ENCODE measurements around the gene ANTXR1.

Gene ANTXR1

DNA sequence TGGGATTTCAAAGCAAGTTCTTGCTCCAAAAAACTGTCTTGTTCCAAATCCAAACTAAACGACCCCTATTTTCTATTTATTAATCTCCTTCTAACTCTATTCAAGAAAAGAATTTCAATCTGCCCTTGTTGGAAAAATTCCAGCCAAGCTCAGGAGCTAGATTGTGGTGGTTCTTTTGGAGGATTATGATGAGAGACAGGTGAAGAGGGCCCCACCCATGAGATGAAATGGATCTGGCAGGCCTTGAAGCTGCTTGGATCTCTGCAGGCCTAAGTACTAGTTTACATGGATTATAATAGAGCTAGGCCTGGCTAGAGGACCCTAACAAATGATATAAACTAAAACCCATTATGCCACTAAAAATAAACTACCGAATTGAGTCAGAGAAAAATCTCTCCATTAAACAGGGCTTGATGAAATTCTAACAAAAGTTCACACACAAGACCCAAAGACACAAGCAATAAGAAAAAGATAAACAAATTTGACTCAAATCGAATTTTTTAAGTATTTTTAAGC, 272.5 kb downstream of the ANTXR1 start:
- Histone ChIP-seq H3K4me3 (ENCODE audit: low read depth in 1 of 2, low read length in 2 of 2) (no peak overlapping the region), H3K9ac (ENCODE audit: low read length) (no peak overlapping the region), H3K27me3 (ENCODE audit: control insufficient read depth in 1 of 2, insufficient read depth in 2 of 2, low read length in 2 of 2) (no peaks in the 10 kb centered on the region), H3K9me3 (ENCODE audit: low read length) (no peaks in the 10 kb centered on the region), H3K36me3 (ENCODE audit: insufficient read depth, low read length) (no peaks in the 10 kb centered on the region), H3K27ac (ENCODE audit: low read depth, low read length) (no peak overlapping the region), H3K4me1 (ENCODE audit: insufficient read depth, low read length) (peaks cover 2% of the 10 kb centered on the region)

DNA sequence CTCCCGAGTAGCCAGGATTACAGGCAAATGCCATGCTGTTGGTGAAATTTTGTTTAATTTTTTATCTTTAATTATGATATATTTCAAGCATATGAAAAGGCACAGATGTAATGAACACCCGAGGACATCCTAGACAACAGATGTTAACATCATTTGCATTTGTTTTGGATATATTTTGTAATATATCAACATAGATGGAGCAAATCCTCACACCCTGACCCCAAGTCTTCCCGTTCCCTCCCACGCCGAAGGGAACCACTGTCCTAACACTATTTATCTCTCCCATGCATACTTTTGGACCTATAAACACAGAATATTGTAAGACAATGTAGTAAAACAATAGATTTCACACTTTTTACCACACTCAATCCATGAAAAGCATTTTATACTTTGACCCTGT, 274.6 kb downstream of the ANTXR1 start:
- Histone ChIP-seq H3K27me3 (ENCODE audit: control insufficient read depth in 1 of 2, insufficient read depth in 2 of 2, low read length in 2 of 2) (no peaks in the 10 kb centered on the region), H3K9ac (ENCODE audit: low read length) (no peak overlapping the region), H3K4me3 (ENCODE audit: low read depth in 1 of 2, low read length in 2 of 2) (no peak overlapping the region), H3K36me3 (ENCODE audit: insufficient read depth, low read length) (no peaks in the 10 kb centered on the region), H3K27ac (ENCODE audit: low read depth, low read length) (no peak overlapping the region), H3K9me3 (ENCODE audit: low read length) (no peaks in the 10 kb centered on the region), H3K4me1 (ENCODE audit: insufficient read depth, low read length) (peaks cover 23% of the 10 kb centered on the region)

DNA sequence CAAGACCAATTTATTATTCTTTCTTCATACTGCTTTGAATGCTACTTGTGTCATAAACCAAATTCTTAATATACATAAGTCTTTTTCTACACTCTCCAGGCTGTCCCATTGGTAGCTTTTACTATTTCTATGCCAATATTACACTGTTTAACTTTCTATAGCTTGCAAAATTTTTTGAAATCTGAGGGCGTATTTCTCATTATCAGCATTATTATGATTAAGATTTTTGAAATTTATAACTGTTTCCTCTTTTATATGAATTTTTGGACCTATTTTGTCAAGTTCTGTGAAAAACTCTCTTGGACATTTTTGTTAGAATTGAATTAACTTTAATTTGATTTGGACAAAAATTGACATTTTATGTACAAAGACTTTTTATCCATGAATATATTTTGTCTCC, 275.4 kb downstream of the ANTXR1 start:
- no peak overlapping the region for H3K4me3 ChIP-seq (ENCODE audit: low read depth in 1 of 2, low read length in 2 of 2)
- H3K4me1 ChIP-seq (ENCODE audit: insufficient read depth, low read length): peaks cover 23% of the 10 kb centered on the region
- H3K9me3 ChIP-seq (ENCODE audit: low read length): no peaks in the 10 kb centered on the region
- no peak overlapping the region for H3K9ac ChIP-seq (ENCODE audit: low read length)
- H3K27ac ChIP-seq (ENCODE audit: low read depth, low read length): no peak overlapping the region
- H3K36me3 ChIP-seq (ENCODE audit: insufficient read depth, low read length): no peaks in the 10 kb centered on the region
- no peaks in the 10 kb centered on the region for H3K27me3 ChIP-seq (ENCODE audit: control insufficient read depth in 1 of 2, insufficient read depth in 2 of 2, low read length in 2 of 2)

DNA sequence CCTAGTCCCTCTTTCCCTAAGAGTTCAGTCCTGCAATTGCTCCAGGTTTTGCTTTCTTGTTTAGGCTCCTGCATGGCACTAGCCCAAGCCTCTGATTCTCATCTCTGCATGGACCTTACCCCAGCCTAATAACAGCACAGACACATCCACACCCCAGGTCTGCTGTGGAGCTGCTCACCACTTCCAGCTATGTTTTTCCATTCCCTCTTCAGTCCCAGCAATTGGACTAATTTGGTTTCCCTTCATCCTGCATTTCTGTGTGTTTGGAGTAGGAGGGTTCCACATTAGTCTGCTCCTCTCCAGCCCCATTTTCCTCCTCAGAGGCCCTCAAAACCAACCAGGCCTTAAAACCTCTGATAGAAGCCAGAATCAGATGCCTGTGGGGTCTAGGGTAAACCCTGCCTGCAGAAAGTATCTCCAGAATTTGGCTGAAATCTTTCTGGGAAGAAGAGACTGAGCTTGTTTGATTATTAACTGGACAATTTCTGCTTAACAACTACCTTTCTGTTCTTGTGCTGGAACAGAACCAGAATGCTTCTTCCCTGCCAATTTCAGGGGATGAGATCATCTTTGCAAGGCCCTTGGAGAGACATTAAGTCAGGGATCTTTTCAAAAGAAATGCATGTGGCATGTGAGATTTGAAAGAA, 278.1 kb downstream of the ANTXR1 start:
- no peak overlapping the region for H3K4me3 ChIP-seq (ENCODE audit: low read depth in 1 of 2, low read length in 2 of 2)
- H3K36me3 ChIP-seq (ENCODE audit: insufficient read depth, low read length): no peaks in the 10 kb centered on the region
- peaks cover 23% of the 10 kb centered on the region for H3K4me1 ChIP-seq (ENCODE audit: insufficient read depth, low read length)
- no peaks in the 10 kb centered on the region for H3K27me3 ChIP-seq (ENCODE audit: control insufficient read depth in 1 of 2, insufficient read depth in 2 of 2, low read length in 2 of 2)
- no peaks in the 10 kb centered on the region for H3K9me3 ChIP-seq (ENCODE audit: low read length)
- peak overlapping the region; percentile 50 for H3K27ac ChIP-seq (ENCODE audit: low read depth, low read length)
- H3K9ac ChIP-seq (ENCODE audit: low read length): no peak overlapping the region

DNA sequence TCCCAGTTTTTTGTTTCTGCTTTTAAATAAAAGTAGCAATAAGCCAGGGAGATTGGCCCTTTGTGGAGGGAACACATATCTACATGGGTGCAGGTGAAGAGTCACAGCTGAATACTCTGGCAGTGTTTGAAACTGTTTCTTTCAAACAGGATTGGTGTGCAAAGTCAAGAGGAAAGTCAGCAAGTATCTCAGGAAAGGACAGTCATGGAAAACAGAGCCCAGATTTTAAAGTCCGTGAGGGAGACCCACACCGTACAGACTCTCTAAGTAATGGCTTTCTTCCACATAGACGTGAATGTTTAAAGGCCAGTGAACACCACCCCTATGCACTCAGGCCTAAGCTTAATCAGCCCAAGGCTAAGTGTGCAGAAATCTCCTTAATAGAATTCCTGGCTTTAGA, 278.7 kb downstream of the ANTXR1 start:
- Histone ChIP-seq H3K9me3 (ENCODE audit: low read length) (no peaks in the 10 kb centered on the region), H3K27me3 (ENCODE audit: control insufficient read depth in 1 of 2, insufficient read depth in 2 of 2, low read length in 2 of 2) (no peaks in the 10 kb centered on the region), H3K36me3 (ENCODE audit: insufficient read depth, low read length) (no peaks in the 10 kb centered on the region), H3K4me3 (ENCODE audit: low read depth in 1 of 2, low read length in 2 of 2) (no peak overlapping the region), H3K27ac (ENCODE audit: low read depth, low read length) (peak overlapping the region; percentile 50), H3K9ac (ENCODE audit: low read length) (no peak overlapping the region), H3K4me1 (ENCODE audit: insufficient read depth, low read length) (peaks cover 23% of the 10 kb centered on the region)

DNA sequence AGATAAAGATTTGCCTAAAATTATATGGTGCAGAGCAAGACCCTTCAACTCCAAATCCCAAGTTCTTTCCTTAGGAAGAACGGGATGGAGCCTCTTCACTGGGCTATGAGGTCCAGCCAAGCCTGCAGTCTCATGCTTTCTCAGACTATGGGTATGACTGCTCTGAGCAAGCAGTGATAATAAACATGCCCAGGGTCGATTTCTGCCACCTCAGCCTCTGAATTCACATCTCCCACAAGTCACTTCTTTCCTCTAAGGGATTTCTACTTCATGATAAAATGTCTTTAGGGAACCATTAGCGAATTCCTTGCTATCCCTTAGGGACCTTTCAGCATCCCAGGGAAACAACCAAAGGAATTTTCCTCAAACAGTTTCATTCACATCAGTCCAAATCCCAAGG, 279.3 kb downstream of the ANTXR1 start:
- Histone ChIP-seq H3K9ac (ENCODE audit: low read length) (no peak overlapping the region), H3K9me3 (ENCODE audit: low read length) (no peaks in the 10 kb centered on the region), H3K27me3 (ENCODE audit: control insufficient read depth in 1 of 2, insufficient read depth in 2 of 2, low read length in 2 of 2) (no peaks in the 10 kb centered on the region), H3K4me3 (ENCODE audit: low read depth in 1 of 2, low read length in 2 of 2) (no peak overlapping the region), H3K27ac (ENCODE audit: low read depth, low read length) (peak overlapping the region; percentile 50), H3K4me1 (ENCODE audit: insufficient read depth, low read length) (peaks cover 23% of the 10 kb centered on the region), H3K36me3 (ENCODE audit: insufficient read depth, low read length) (no peaks in the 10 kb centered on the region)

DNA sequence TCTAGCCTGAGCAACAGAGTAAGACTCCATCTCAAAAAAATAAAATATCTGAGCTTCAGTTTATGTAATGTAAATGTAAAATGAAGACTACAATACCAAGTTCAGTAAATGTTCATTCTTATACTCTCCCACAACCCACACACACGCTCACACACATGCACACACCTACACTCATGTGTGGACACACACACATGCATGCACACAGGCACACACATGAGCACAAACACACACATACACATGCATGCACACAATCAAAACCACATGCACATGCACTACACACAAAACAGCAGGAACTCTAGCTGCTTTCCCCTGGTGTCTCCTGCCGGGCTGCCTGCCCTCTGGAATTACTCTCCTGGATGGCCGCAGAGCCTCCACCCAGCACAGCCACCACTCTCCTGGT, 283.4 kb downstream of the ANTXR1 start:
- Histone ChIP-seq H3K4me1 (ENCODE audit: insufficient read depth, low read length) (peaks cover 11% of the 10 kb centered on the region), H3K36me3 (ENCODE audit: insufficient read depth, low read length) (no peaks in the 10 kb centered on the region), H3K27me3 (ENCODE audit: control insufficient read depth in 1 of 2, insufficient read depth in 2 of 2, low read length in 2 of 2) (no peaks in the 10 kb centered on the region), H3K27ac (ENCODE audit: low read depth, low read length) (no peak overlapping the region), H3K9me3 (ENCODE audit: low read length) (no peaks in the 10 kb centered on the region), H3K4me3 (ENCODE audit: low read depth in 1 of 2, low read length in 2 of 2) (no peak overlapping the region), H3K9ac (ENCODE audit: low read length) (no peak overlapping the region)

DNA sequence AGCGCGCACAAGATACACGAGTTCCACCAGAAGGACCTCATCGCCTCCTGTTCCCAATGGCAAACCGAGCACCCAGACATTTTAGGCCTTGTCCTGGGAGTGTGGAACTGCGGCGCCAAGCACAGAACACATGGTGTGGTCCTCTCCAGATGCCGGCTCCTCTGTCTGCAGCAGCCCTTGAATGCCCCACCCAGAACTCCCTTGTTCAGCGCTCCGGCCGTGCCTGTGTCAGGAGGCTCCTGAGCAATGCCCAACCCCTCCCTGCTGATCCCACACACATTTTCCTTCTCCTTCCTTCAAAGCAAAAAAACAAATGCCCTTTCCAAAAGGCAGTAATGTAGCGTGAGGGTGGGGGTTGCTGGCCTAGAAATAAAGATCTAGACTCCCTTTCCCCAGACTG, 284.2 kb downstream of the ANTXR1 start:
- H3K9ac ChIP-seq (ENCODE audit: low read length): no peak overlapping the region
- H3K27me3 ChIP-seq (ENCODE audit: control insufficient read depth in 1 of 2, insufficient read depth in 2 of 2, low read length in 2 of 2): no peaks in the 10 kb centered on the region
- no peaks in the 10 kb centered on the region for H3K9me3 ChIP-seq (ENCODE audit: low read length)
- peaks cover 3% of the 10 kb centered on the region for H3K4me1 ChIP-seq (ENCODE audit: insufficient read depth, low read length)
- no peak overlapping the region for H3K4me3 ChIP-seq (ENCODE audit: low read depth in 1 of 2, low read length in 2 of 2)
- no peaks in the 10 kb centered on the region for H3K36me3 ChIP-seq (ENCODE audit: insufficient read depth, low read length)
- H3K27ac ChIP-seq (ENCODE audit: low read depth, low read length): no peak overlapping the region

DNA sequence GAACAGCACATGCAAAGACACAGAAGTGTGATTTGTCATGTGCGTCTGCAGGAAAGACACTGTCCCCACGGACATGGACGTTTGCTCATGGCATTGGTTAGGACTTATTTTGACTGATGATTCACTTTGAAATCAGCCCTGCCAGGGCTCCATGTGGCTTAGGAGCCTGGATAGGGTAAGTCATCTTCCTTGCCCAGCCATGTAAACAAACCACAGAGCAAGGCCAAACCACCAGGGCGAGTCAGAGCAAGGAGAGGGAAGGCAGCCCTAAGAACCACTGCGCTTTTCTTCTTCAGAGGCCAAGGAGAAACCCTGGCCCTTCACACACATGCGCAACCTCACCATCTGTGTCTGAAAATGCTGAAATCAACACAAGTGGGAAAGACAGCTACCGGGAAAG, 285.3 kb downstream of the ANTXR1 start:
- Histone ChIP-seq H3K27ac (ENCODE audit: low read depth, low read length) (no peak overlapping the region), H3K36me3 (ENCODE audit: insufficient read depth, low read length) (no peaks in the 10 kb centered on the region), H3K9me3 (ENCODE audit: low read length) (no peaks in the 10 kb centered on the region)

DNA sequence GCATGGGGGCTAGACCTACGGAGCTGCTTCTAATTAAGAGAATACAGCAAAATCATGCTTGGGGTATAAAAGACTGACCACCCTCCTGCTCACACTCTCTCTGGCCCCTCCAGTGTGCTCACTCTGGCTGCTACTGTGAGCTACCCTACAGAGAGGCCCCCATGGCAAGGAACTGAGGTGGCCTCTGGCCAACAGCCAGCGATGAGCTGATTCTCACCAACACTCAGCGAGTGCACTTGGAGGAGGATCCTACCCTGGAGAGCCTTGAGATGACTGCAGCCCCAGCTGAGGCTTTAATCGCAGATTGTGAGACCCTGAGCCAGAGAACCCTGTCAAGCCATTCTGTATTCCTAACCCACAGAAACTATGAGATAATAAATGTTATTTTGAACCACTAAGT, 285.9 kb downstream of the ANTXR1 start:
- H3K9me3 ChIP-seq (ENCODE audit: low read length): no peaks in the 10 kb centered on the region
- H3K4me3 ChIP-seq (ENCODE audit: low read depth in 1 of 2, low read length in 2 of 2): no peak overlapping the region
- no peak overlapping the region for H3K9ac ChIP-seq (ENCODE audit: low read length)
- no peak overlapping the region for H3K27ac ChIP-seq (ENCODE audit: low read depth, low read length)
- no peaks in the 10 kb centered on the region for H3K36me3 ChIP-seq (ENCODE audit: insufficient read depth, low read length)
- no peaks in the 10 kb centered on the region for H3K27me3 ChIP-seq (ENCODE audit: control insufficient read depth in 1 of 2, insufficient read depth in 2 of 2, low read length in 2 of 2)
- H3K4me1 ChIP-seq (ENCODE audit: insufficient read depth, low read length): no peaks in the 10 kb centered on the region

More for the DNA sequence above, 285.3 kb downstream of the ANTXR1 start:
- H3K9ac ChIP-seq (ENCODE audit: low read length): no peak overlapping the region
- no peaks in the 10 kb centered on the region for H3K4me1 ChIP-seq (ENCODE audit: insufficient read depth, low read length)
- H3K27me3 ChIP-seq (ENCODE audit: control insufficient read depth in 1 of 2, insufficient read depth in 2 of 2, low read length in 2 of 2): no peaks in the 10 kb centered on the region
- no peak overlapping the region for H3K4me3 ChIP-seq (ENCODE audit: low read depth in 1 of 2, low read length in 2 of 2)
